IMR-90 (cell line): ENCODE measurements around the gene ABLIM3. TPM values are rescaled to one million over a fixed set of nuclear protein-coding genes. Genes with fewer than 3 reads are reported as not detected.

Experiments used
- ATAC-seq: fragments of 200-7000 bp; cut with Tn5 transposase; 2 replicates; pipeline ENCODE4 v1.9.1; 2020; ENCODE audit warnings: low read depth, mild to moderate bottlenecking, moderate library complexity
- BruUV-seq: library from RNA; stranded (reverse); fragments of 400-500 nt; replicated peaks from 2 replicates; lab custom pipeline; 2021; lab: Mats Ljungman, UMichigan
- CTCF ChIA-PET: fragments of 300-600 bp; formaldehyde crosslinking; extraction: SDS; loops from one replicate; lab custom pipeline; 2021; ENCODE audit warnings: antibody characterized with exemption; lab: Yijun Ruan, JAX
- POLR2A ChIA-PET: fragments of 300-600 bp; sonication (Branson Sonifier 250); formaldehyde crosslinking; loops from one replicate; lab custom pipeline; 2022; ENCODE audit warnings: antibody characterized with exemption; ENCODE audit not compliant: unreplicated experiment; lab: Charles Lee
- DNase-seq: peaks from one replicate; pipeline ENCODE4 v3.0.0; 2013
- H2AFZ ChIP-seq: replicated peaks from 2 replicates; pipeline ENCODE3; 2013; ENCODE audit warnings: low read length, mild to moderate bottlenecking; ENCODE audit not compliant: poor library complexity
- H2AK5ac ChIP-seq: 2 replicates; pipeline ENCODE4 v1.6.1; 2013; ENCODE audit warnings: low read depth, low read length, inconsistent platforms
- H2AK9ac ChIP-seq: replicated peaks from 2 replicates; pipeline ENCODE3; 2013; ENCODE audit warnings: mild to moderate bottlenecking, low read depth, low read length, moderate library complexity; ENCODE audit not compliant: poor library complexity
- H2BK120ac ChIP-seq: 2 replicates; pipeline ENCODE4 v1.6.1; 2013; ENCODE audit warnings: low read depth, low read length, inconsistent platforms
- H2BK15ac ChIP-seq: 3 replicates; pipeline ENCODE4 v1.6.1; 2013; ENCODE audit warnings: low read depth, low read length, inconsistent platforms
- H2BK20ac ChIP-seq: 2 replicates; pipeline ENCODE4 v1.6.1; 2013; ENCODE audit warnings: low read depth, mild to moderate bottlenecking, inconsistent platforms, low read length, moderate library complexity
- H2BK5ac ChIP-seq: 2 replicates; pipeline ENCODE4 v1.6.1; 2013; ENCODE audit warnings: mild to moderate bottlenecking, low read depth, low read length, inconsistent platforms; ENCODE audit not compliant: poor library complexity, severe bottlenecking
- H3K14ac ChIP-seq: replicated peaks from 2 replicates; pipeline ENCODE4 v1.6.1; 2013; ENCODE audit warnings: low read depth, low read length, inconsistent platforms
- H3K18ac ChIP-seq: 2 replicates; pipeline ENCODE4 v1.6.1; 2013; ENCODE audit warnings: low read depth, low read length, control low read depth
- H3K23ac ChIP-seq: 2 replicates; pipeline ENCODE4 v1.6.1; 2013; ENCODE audit warnings: low read depth, low read length, inconsistent platforms
- H3K27ac ChIP-seq: 2 replicates; pipeline ENCODE4 v1.5.1; 2013; ENCODE audit warnings: mild to moderate bottlenecking, control low read depth, low read length; ENCODE audit not compliant: insufficient read depth
- H3K27me3 ChIP-seq: 2 replicates; pipeline ENCODE4 v1.6.1; 2013; ENCODE audit warnings: low read length; ENCODE audit not compliant: control insufficient read depth, insufficient read depth
- H3K36me3 ChIP-seq: 2 replicates; pipeline ENCODE4 v1.6.1; 2013; ENCODE audit warnings: low read length, mixed read lengths; ENCODE audit not compliant: control insufficient read depth, insufficient read depth
- H3K4ac ChIP-seq: 2 replicates; pipeline ENCODE4 v1.6.1; 2013; ENCODE audit warnings: low read depth, low read length, inconsistent platforms
- H3K4me1 ChIP-seq: 2 replicates; pipeline ENCODE4 v1.6.1; 2013; ENCODE audit warnings: low read length, mixed read lengths; ENCODE audit not compliant: control insufficient read depth, insufficient read depth
- H3K4me2 ChIP-seq: 2 replicates; pipeline ENCODE4 v1.6.1; 2013; ENCODE audit warnings: low read depth, mild to moderate bottlenecking, control low read depth, low read length, moderate library complexity
- H3K4me3 ChIP-seq: 2 replicates; pipeline ENCODE4 v1.5.1; 2013; ENCODE audit warnings: low read depth, mild to moderate bottlenecking, control low read depth, low read length, moderate library complexity; ENCODE audit not compliant: insufficient read depth
- H3K56ac ChIP-seq: 2 replicates; pipeline ENCODE4 v1.6.1; 2013; ENCODE audit warnings: low read length, inconsistent platforms; ENCODE audit not compliant: insufficient read depth; ENCODE audit errors: extremely low read depth
- H3K79me1 ChIP-seq, 2 experiments: 2 replicates each; pipeline ENCODE4 v1.6.1; 2013; ENCODE audit warnings: low read length in 2 of 2, inconsistent platforms in 1 of 2, low read depth in 1 of 2
- H3K9ac ChIP-seq: 2 replicates; pipeline ENCODE4 v1.6.1; 2013; ENCODE audit warnings: low read depth, low read length, control low read depth
- H3K9me1 ChIP-seq: 2 replicates; pipeline ENCODE4 v1.6.1; 2013; ENCODE audit warnings: low read length, inconsistent platforms; ENCODE audit not compliant: insufficient read depth
- H3K9me3 ChIP-seq: 2 replicates; pipeline ENCODE4 v1.6.1; 2013; ENCODE audit warnings: low read length; ENCODE audit not compliant: control insufficient read depth, insufficient read depth
- H4K20me1 ChIP-seq: 2 replicates; pipeline ENCODE4 v1.6.1; 2013; ENCODE audit warnings: low read length, inconsistent platforms; ENCODE audit not compliant: insufficient read depth
- H4K5ac ChIP-seq: 2 replicates; pipeline ENCODE4 v1.6.1; 2013; ENCODE audit warnings: mild to moderate bottlenecking, low read depth, low read length, control low read depth
- H4K8ac ChIP-seq, 2 experiments: 2 replicates each; pipeline ENCODE4 v1.6.1; 2013; ENCODE audit warnings: low read depth in 2 of 2, low read length in 2 of 2, control low read depth in 1 of 2, inconsistent platforms in 1 of 2
- H4K91ac ChIP-seq: 2 replicates; pipeline ENCODE4 v1.6.1; 2013; ENCODE audit warnings: low read depth, low read length, inconsistent platforms; ENCODE audit not compliant: insufficient read depth
- BHLHE40 ChIP-seq: fragments of 150-350 bp; IDR thresholded peaks from 2 replicates; pipeline ENCODE4 v1.6.1; 2016; ENCODE audit warnings: mild to moderate bottlenecking, low read depth, low read length
- CEBPB ChIP-seq: IDR thresholded peaks from 2 replicates; pipeline ENCODE4 v1.6.1; 2012; ENCODE audit warnings: low read depth, low read length, improper control_type of control experiment
- WGBS, 2 experiments: methylation state at CpG; one replicate each; pipeline versions ENCODE4 v1.1.5 to v1.1.7; 2013; ENCODE audit warnings: missing lambda C conversion rate in 2 of 2; ENCODE audit not compliant: insufficient read length in 1 of 2; ENCODE audit errors: extremely low coverage in 2 of 2; 5-methylcytosine and 5-hydroxymethylcytosine counted together
- dilution Hi-C: fragments of 300-500 bp; cut with HindIII; formaldehyde crosslinking; loops from one replicate; pipeline ENCODE4 v1.14.3; 2018; ENCODE audit warnings: low sequenced_read_pairs; ENCODE audit not compliant: unreplicated experiment
- in situ Hi-C: fragments of 300-500 bp; cut with MboI; formaldehyde crosslinking; loops from 3 replicates; pipeline ENCODE4 v1.14.3; 2019; ENCODE audit warnings: low sequenced_read_pairs, inconsistent platforms, mixed read lengths
- intact Hi-C: fragments of 100-400 bp; cut with micrococcal nuclease; formaldehyde crosslinking; loops from 2 replicates; pipeline ENCODE4 v1.10.0; 2022
- polyA plus RNA-seq, 3 experiments: library from polyadenylated mRNA; depleted of rRNA; stranded (reverse); fragments of >200 nt; gene quantifications; 2 replicates each; pipeline ENCODE4 v1.2.3, GENCODE V29; 2012; ENCODE audit warnings: low replicate concordance in 1 of 3
- total RNA-seq: library from RNA; depleted of rRNA; stranded (reverse); fragments of >200 nt; gene quantifications from 2 replicates; pipeline ENCODE4 v1.2.3, GENCODE V29; 2012

ABLIM3 gene
- total and polyA plus RNA-seq, 2 of the 4 experiments (the other 2 are of a cell fraction) = 33.3 to 69.9 TPM

GRCh38 chr5:149271195-149271715 lies 130.0 kb downstream of the ABLIM3 start:
- H2AK5ac ChIP-seq = no peak overlapping the region
- no TSS peak for BruUV-seq
- H4K8ac ChIP-seq = peak overlapping the region in 1 of 2 experiments; percentile 42; a peak in 1 of 4 replicates
- ATAC-seq (no peak), DNase-seq (no peak)
- 5% methylated on average over 29 of the region's 40 CpGs; no CpG with 5 or more reads in 1 of the 2 experiments for WGBS, 2 experiments
- no peak overlapping the region for H2BK20ac ChIP-seq
- peaks cover 2% of the 10 kb centered on the region; the same call in 1 of the 2 replicates for H3K9me3 ChIP-seq
- H3K4me2 ChIP-seq = peak overlapping the region; percentile 61
- in situ Hi-C loops (no loop called here), intact Hi-C loops (loop anchor here (5.0 kb wide), 1 partner anchor 291 kb away; no protein-coding TSS in a partner anchor), dilution Hi-C loops (no loop called here)
- H3K36me3 ChIP-seq = no peaks in the 10 kb centered on the region
- TF ChIP-seq CEBPB = peak; percentile 85
- TF ChIP-seq BHLHE40 = no peak
- H3K18ac ChIP-seq = no peak overlapping the region
- peak overlapping the region; percentile 92 for H2AFZ ChIP-seq
- H3K9ac ChIP-seq = peak overlapping the region; percentile 37
- POLR2A ChIA-PET = no interaction called here
- H3K56ac ChIP-seq = no peak overlapping the region
- no peak overlapping the region for H2BK15ac ChIP-seq
- no peak overlapping the region for H4K91ac ChIP-seq
- 0 out of 2 replicates have a peak overlapping the region, but pooled peaks have one; percentile 12 for H3K23ac ChIP-seq
- H3K27me3 ChIP-seq = no peaks in the 10 kb centered on the region
- peak overlapping the region; percentile 60 for H3K4ac ChIP-seq
- H3K9me1 ChIP-seq = peaks cover 2% of the 10 kb centered on the region; the same call in 1 of the 2 replicates
- H3K4me1 ChIP-seq = peaks cover 4% of the 10 kb centered on the region
- H3K14ac ChIP-seq = no peak overlapping the region
- no peak overlapping the region for H4K5ac ChIP-seq
- no peak overlapping the region; the same call in 1 of the 2 replicates for H3K27ac ChIP-seq
- CTCF ChIA-PET = interaction anchor here (0.7 kb wide), 1 partner anchor 92 kb away, joined by 12 read pairs; no protein-coding TSS in a partner anchor
- peak overlapping the region; percentile 55 for H2BK120ac ChIP-seq
- peaks cover 6 to 15% of the 10 kb centered on the region in 2 experiments for H3K79me1 ChIP-seq
- H2BK5ac ChIP-seq = no peak overlapping the region
- H2AK9ac ChIP-seq = peak overlapping the region; percentile 22
- H4K20me1 ChIP-seq = no peaks in the 10 kb centered on the region
- H3K4me3 ChIP-seq = peak overlapping the region; percentile 55
